ENCODE data around the gene GLI1. TPM values are rescaled to one million over a fixed set of nuclear protein-coding genes. Genes with fewer than 3 reads are reported as not detected.
A peak's percentile ranks its signal among the peaks of the same experiment; 100 is the strongest.
"Not testable (repeated sequence)": the region's sequence is repeated elsewhere in the genome, so short reads cannot be mapped to it uniquely, and the experiment has no call there.

The GLI1 gene
- total RNA-seq, 1 experiment from 2014 or later, result 6.4 TPM

DNA sequence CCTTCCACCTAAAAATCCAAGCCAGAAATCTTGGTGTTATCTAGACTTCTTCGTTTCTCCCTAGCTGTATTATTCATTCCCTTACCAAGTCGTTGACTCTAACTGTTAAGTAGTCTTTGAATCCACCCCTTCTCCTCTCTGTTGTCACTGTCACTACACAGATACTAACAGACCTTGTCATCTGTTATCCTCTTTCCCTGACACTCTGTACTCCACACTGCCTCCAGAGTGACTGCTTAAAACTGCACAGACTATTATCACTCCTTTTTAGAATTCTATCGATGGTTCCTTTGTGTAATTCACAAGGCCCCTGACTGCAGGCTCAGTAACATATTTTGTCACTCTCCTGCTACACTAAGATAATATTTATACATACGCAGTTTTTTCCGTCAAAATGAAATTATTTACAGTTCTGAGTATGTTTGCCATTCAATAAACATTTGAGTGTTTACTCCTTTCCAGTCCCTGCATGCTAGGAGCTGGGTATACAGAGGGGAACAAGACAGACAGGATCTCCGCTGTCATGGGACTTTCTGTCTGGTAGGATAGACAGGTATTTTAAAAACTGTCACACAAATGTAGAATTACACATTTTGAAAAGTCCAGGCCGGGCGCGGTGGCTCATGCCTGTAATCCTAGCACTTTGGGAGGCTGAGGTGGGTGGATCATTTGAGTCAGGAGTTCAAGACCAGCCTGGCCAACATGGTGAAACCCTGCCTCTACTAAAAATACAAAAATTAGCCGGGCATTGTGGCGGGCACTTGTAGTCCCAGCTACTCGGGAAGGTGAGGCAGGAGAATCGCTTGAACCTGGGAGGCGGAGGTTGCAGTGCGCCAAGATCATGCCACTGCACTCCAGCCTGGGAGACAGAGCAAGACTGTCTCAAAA is 32.1 kb downstream of the GLI1 start:
- ATAC-seq (peak; percentile 37), DNase-seq (ENCODE audit: low read depth, low spot score) (no peak)
- Histone ChIP-seq H3K4me2 (ENCODE audit: low read length) (no peak overlapping the region), H3K27me3 (ENCODE audit: insufficient read depth, low read length) (no peaks in the 10 kb centered on the region), H3K36me3 (ENCODE audit: control insufficient read depth in 1 of 2, insufficient read depth in 2 of 2, low read length in 2 of 2) (peaks cover 21 to 37% of the 10 kb centered on the region in 2 experiments), H3K4me3 (replicated peaks in 1 of 2; ENCODE audit: low read depth in 1 of 2, low read length in 2 of 2) (no peak overlapping the region), H3K27ac (ENCODE audit: low read depth, low read length) (no peak overlapping the region), H3K9ac (ENCODE audit: low read length) (no peak overlapping the region), H3K4me1 (ENCODE audit: control insufficient read depth in 1 of 2, insufficient read depth in 2 of 2, low read length in 2 of 2) (peaks cover 4 to 14% of the 10 kb centered on the region in 2 experiments; a peak in 3 of 4 replicates), H3K79me2 (ENCODE audit: insufficient read depth, low read length) (peaks cover 41% of the 10 kb centered on the region), H3K9me3 (ENCODE audit: control insufficient read depth in 1 of 2, insufficient read depth in 1 of 2, low read depth in 1 of 2, low read length in 2 of 2) (no peaks in the 10 kb centered on the region), H3K9me2 (ENCODE audit: insufficient read depth) (no peaks in the 10 kb centered on the region), H2AFZ (ENCODE audit: low read depth, low read length, poor library complexity, severe bottlenecking) (no peak overlapping the region), H4K20me1 (ENCODE audit: insufficient read depth) (no peaks in the 10 kb centered on the region)
- RAD21 ChIA-PET (ENCODE audit: low non-redundant PET in 1 of 2, low total read pairs in 2 of 2, uncharacterized antibody in 2 of 2, unreplicated experiment in 2 of 2), result no interaction called here
- intact Hi-C loops (cut with micrococcal nuclease), result no loop called here
- CTCF ChIA-PET, result no interaction called here
- TF ChIP-seq, protein P1, sequence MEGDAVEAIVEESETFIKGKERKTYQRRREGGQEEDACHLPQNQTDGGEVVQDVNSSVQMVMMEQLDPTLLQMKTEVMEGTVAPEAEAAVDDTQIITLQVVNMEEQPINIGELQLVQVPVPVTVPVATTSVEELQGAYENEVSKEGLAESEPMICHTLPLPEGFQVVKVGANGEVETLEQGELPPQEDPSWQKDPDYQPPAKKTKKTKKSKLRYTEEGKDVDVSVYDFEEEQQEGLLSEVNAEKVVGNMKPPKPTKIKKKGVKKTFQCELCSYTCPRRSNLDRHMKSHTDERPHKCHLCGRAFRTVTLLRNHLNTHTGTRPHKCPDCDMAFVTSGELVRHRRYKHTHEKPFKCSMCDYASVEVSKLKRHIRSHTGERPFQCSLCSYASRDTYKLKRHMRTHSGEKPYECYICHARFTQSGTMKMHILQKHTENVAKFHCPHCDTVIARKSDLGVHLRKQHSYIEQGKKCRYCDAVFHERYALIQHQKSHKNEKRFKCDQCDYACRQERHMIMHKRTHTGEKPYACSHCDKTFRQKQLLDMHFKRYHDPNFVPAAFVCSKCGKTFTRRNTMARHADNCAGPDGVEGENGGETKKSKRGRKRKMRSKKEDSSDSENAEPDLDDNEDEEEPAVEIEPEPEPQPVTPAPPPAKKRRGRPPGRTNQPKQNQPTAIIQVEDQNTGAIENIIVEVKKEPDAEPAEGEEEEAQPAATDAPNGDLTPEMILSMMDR (IDR thresholded peaks at IDR 0.05 in 2 of 3, conservative IDR thresholded peaks at IDR 0.05 in 1 of 3; ENCODE audit: borderline replicate concordance in 1 of 3, insufficient read depth in 1 of 3, low read depth in 2 of 3, low read length in 2 of 3), result peak in 2 of 3 experiments; percentile 27 to 34; a peak in 2 of 6 replicates
- TF ChIP-seq CEBPB (IDR thresholded peaks at IDR 0.05; ENCODE audit: low read depth), result no peak
- POLR2A ChIA-PET, result interaction anchor here (0.8 kb wide), 1 partner anchor 29 kb away, joined by 6 read pairs; no protein-coding TSS in a partner anchor
- TSS peak; percentile 8 for BruUV-seq (replicated peaks)

DNA sequence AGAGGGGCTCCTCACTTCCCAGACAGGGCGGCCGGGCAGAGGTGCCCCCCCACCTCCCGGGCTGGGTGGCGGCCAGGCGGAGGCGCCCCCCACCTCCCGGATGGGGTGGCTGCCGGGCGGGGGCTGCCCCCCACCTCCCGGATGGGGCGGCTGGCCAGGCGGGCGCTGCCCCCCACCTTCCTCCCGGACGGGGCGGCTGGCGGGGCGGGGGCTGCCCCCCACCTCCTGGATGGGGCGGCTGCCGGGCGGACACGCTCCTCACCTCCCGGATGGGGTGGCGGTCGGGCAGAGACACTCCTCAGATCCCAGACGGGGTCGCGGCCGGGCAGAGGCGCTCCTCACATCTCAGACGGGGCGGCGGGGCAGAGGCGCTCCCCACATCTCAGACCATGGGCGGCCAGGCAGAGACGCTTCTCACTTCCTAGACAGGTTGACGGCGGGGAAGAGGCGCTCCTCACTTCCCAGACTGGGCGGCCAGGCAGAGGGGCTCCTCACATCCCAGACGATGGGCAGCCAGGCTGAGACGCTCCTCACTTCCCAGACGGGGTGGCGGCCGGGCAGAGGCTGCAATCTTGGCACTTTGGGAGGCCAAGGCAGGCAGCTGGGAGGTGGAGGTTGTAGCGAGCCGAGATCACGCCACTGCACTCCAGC is 35.6 kb downstream of the GLI1 start:
- peaks cover 18% of the 10 kb centered on the region; the same call in 1 of the 2 replicates for H3K79me2 ChIP-seq (ENCODE audit: insufficient read depth, low read length)
- RAD21 ChIA-PET (ENCODE audit: low non-redundant PET in 1 of 2, low total read pairs in 2 of 2, uncharacterized antibody in 2 of 2, unreplicated experiment in 2 of 2); H4K20me1 ChIP-seq (ENCODE audit: insufficient read depth); H3K4me2 ChIP-seq (ENCODE audit: low read length); DNase-seq (ENCODE audit: low read depth, low spot score); CTCF ChIA-PET; POLR2A ChIA-PET; ATAC-seq; H3K9me3 ChIP-seq (ENCODE audit: control insufficient read depth in 1 of 2, insufficient read depth in 1 of 2, low read depth in 1 of 2, low read length in 2 of 2); H2AFZ ChIP-seq (ENCODE audit: low read depth, low read length, poor library complexity, severe bottlenecking); H3K9ac ChIP-seq (ENCODE audit: low read length); H3K27me3 ChIP-seq (ENCODE audit: insufficient read depth, low read length); H3K4me1 ChIP-seq (ENCODE audit: control insufficient read depth in 1 of 2, insufficient read depth in 2 of 2, low read length in 2 of 2); H3K27ac ChIP-seq (ENCODE audit: low read depth, low read length); H3K9me2 ChIP-seq (ENCODE audit: insufficient read depth); intact Hi-C loops (cut with micrococcal nuclease); BruUV-seq (replicated peaks); H3K4me3 ChIP-seq (replicated peaks in 1 of 2; ENCODE audit: low read depth in 1 of 2, low read length in 2 of 2): not testable (repeated sequence)
- peaks cover 38 to 52% of the 10 kb centered on the region in 2 experiments for H3K36me3 ChIP-seq (ENCODE audit: control insufficient read depth in 1 of 2, insufficient read depth in 2 of 2, low read length in 2 of 2)

Data from HCT116 (cell line).